ENCODE data around the gene HBM.
A peak's percentile ranks its signal among the peaks of the same experiment; 100 is the strongest.
"Not testable (repeated sequence)": the region's sequence is repeated elsewhere in the genome, so short reads cannot be mapped to it uniquely, and the experiment has no call there.

HBM gene

GRCh38 chr16:170788-171187, 5.0 kb downstream of the HBM start:
- DNase-seq = no peak

GRCh38 chr16:172374-172941, 6.7 kb downstream of the HBM start, which contains the start of gene HBA2:
Gene HBA2 (plus strand): TSS chr16:172876. CDS start chr16:172913, 37 bp downstream.
- DNase-seq = not testable (repeated sequence)

GRCh38 chr16:173211-173854, 7.6 kb downstream of the HBM start:
- not testable (repeated sequence) for DNase-seq

- not testable (repeated sequence) for DNase-seq
These were observed 8.4 kb downstream of the HBM start for GRCh38 chr16:173928-174769.

GRCh38 chr16:175011-175949, 9.5 kb downstream of the HBM start:
- no peak for DNase-seq

GRCh38 chr16:176006-176405, 10.2 kb downstream of the HBM start:
- not testable (repeated sequence) for DNase-seq

- DNase-seq = not testable (repeated sequence)
These were observed 11.0 kb downstream of the HBM start, which contains the start of gene HBA1 for GRCh38 chr16:176477-177382. Gene HBA1 (plus strand): TSS chr16:176680. CDS start chr16:176717, 37 bp downstream.

GRCh38 chr16:177394-177822, 11.6 kb downstream of the HBM start:
- DNase-seq = peak; percentile 59

- no peak for DNase-seq
These were observed 12.3 kb downstream of the HBM start for GRCh38 chr16:177981-178667.

GRCh38 chr16:178668-179015, 12.9 kb downstream of the HBM start:
- no peak for DNase-seq

GRCh38 chr16:179211-180092, 13.7 kb downstream of the HBM start:
- DNase-seq = no peak

- no peak for DNase-seq
These were observed 14.4 kb downstream of the HBM start, which contains the start of gene HBQ1 for GRCh38 chr16:180101-180675. Gene HBQ1 (plus strand): TSS chr16:180459. CDS start chr16:180487, 28 bp downstream.

- DNase-seq = no peak
These were observed 15.1 kb downstream of the HBM start for GRCh38 chr16:180681-181564.

- no peak for DNase-seq
These were observed 15.8 kb downstream of the HBM start for GRCh38 chr16:181565-182021.

- no peak for DNase-seq
These were observed 17.2 kb downstream of the HBM start for GRCh38 chr16:183005-183404.

- no peak for DNase-seq
These were observed 19.4 kb downstream of the HBM start for GRCh38 chr16:185213-185612.

GRCh38 chr16:185691-186090, 19.9 kb downstream of the HBM start:
- no peak for DNase-seq

GRCh38 chr16:187330-187729, 21.6 kb downstream of the HBM start:
- no peak for DNase-seq

Data from NCI-H187 treated with DMSO at 0.1 percent for 48 hours (cell line).